HFF-Myc (cell line): ENCODE data around the gene ITPR3.

Experiments used
- DNase-seq: peaks from one replicate; pipeline ENCODE4 v3.0.0-alpha.2; 2011; ENCODE audit warnings: low read depth; ENCODE audit errors: extremely low read depth
- H3K4me3 ChIP-seq: replicated peaks from 2 replicates; pipeline ENCODE4 v1.5.1; 2011; ENCODE audit warnings: low read depth, mild to moderate bottlenecking, control low read depth, low read length
- TF ChIP-seq, protein P1 (sequence below): IDR thresholded peaks from 2 replicates; pipeline ENCODE4 v1.5.1; 2012; ENCODE audit warnings: mild to moderate bottlenecking, low read depth, low read length, control low read depth; ENCODE audit errors: missing control alignments

The ITPR3 gene

DNA sequence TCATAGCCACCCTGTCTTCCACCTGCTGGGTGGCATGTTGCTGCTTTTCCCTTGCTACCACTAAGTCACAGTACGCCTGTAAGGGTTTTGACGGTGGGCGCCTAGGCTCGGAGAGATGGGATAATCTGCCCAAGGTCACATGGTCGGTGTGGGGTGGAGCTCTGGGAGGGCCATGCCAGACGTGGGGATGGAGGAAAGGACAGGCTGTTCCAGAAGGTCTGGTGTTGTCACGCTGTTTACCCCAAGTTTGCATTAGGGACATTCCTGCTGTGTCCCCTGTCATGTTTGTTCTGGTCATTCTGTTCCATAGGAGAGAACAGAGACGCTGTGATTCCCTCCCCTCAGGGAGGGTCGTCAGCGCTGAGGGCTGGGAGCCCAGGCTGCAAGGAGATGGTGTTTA is 109.5 kb downstream of the ITPR3 start:
- TF ChIP-seq, protein P1, sequence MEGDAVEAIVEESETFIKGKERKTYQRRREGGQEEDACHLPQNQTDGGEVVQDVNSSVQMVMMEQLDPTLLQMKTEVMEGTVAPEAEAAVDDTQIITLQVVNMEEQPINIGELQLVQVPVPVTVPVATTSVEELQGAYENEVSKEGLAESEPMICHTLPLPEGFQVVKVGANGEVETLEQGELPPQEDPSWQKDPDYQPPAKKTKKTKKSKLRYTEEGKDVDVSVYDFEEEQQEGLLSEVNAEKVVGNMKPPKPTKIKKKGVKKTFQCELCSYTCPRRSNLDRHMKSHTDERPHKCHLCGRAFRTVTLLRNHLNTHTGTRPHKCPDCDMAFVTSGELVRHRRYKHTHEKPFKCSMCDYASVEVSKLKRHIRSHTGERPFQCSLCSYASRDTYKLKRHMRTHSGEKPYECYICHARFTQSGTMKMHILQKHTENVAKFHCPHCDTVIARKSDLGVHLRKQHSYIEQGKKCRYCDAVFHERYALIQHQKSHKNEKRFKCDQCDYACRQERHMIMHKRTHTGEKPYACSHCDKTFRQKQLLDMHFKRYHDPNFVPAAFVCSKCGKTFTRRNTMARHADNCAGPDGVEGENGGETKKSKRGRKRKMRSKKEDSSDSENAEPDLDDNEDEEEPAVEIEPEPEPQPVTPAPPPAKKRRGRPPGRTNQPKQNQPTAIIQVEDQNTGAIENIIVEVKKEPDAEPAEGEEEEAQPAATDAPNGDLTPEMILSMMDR = no peak
- no peak overlapping the region for H3K4me3 ChIP-seq
- no peak for DNase-seq

DNA sequence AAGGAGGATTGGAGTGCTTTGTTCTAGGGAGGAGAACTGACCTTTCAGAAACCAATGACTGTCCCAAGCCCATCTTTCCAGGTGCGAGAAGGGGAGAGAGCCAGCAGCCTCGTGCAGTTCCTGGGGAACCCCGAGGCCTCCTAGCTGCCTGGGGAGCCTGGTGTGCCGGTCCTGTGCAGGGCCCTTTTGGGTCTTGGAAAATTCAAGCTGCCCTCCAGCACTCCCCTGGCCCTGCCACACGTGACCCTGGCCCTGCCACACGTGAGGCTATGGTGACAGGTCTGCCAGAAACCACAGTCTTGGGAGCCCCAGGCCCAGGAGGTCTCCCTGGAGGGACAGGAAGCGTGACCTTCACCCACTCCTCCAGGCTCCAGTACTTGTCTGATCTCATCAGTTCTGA is 109.9 kb downstream of the ITPR3 start:
- TF ChIP-seq, protein P1 = no peak
- no peak for DNase-seq

DNA sequence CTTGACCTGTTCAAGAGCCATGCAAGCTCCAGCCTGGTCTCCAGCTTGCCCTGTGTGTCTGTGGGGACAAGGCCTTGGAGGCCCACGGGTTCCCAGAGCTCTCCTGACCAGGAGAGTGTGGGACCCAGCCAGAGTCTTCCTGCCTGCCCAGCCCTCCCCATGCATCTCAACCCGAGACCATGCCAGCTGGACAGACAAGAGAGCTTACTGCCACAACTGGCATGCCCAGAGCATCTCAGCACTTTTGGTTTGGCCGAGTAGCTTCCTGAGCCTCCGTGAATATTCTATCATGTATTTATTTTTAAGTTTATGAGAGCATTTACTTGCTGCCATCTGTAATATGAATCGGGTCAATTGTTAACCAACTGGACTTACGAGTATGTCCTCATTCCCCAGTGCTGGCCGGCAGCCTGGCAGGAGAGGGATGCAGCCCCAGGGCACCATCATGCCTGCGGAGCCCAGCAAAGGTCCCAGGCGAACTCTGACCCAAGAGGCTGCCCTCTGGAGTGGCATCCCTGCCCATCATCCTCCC is 110.7 kb downstream of the ITPR3 start:
- no peak overlapping the region for H3K4me3 ChIP-seq
- TF ChIP-seq, protein P1 = no peak
- no peak for DNase-seq

More for the DNA sequence above, 109.9 kb downstream of the ITPR3 start:
- no peak overlapping the region for H3K4me3 ChIP-seq

DNA sequence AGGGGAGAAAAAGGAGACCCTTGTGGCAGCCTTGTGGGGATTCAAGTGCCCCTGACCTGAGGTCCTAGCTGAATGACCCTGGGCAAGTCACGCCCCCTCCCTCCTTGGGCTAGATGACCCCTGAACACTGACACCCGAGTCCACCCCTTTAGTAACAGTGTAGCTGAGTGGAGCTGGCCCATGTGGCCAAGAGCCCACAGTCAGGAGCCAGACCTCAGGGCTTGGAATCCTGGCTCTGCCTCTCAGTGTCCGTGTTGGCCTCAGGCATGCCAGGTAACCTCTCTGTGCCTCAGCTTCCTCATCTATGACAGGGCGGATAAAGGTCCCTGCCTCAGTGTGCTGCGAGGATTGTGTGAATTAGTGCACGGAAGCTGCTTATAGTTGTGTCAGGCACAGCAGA is 111.3 kb downstream of the ITPR3 start:
- TF ChIP-seq, protein P1 = no peak
- DNase-seq = no peak
- H3K4me3 ChIP-seq = no peak overlapping the region

DNA sequence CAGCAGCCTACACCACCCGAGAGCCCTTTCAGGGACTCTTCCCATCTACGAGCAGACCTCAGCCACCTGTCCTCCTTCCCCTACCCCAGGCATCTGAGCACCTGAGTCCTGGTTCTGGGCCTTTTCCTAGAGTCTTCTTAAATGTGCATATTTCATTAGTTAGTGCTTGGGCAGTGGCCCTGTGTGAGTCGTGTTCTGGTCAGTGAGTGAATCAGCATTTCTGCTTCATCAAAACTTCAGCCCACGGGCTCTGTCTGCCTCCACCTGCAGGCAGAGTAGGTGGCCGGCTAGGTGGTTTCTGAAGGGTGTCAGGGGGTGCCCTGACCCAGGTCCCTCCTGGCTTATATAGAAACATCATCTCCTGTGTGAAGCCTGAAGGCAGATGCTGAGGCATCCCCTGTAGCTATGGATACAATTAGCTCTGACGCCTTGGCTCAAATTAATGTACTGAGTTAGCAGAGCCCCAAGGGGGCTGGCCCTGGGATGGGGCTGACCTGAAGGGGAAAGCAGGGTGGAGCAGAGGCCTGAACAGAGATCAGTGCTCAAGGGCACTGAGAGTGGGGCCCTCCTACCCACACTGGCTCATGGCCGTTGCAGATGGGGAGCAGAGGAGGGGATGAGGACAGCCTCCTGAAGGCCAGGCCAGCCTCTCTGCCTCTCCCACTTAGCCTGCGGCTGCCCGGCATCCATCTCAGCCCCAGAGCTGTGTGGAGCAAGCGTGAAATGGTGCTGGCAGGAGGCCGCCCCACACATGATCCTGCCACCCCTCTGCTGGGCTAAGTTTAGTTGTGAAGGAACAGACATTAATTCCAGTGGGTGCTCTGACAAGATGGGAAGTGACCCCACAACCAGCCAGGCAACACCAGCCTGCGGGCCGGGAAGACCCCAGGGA is 111.9 kb downstream of the ITPR3 start:
- TF ChIP-seq, protein P1 = no peak
- no peak for DNase-seq
- H3K4me3 ChIP-seq = no peak overlapping the region

DNA sequence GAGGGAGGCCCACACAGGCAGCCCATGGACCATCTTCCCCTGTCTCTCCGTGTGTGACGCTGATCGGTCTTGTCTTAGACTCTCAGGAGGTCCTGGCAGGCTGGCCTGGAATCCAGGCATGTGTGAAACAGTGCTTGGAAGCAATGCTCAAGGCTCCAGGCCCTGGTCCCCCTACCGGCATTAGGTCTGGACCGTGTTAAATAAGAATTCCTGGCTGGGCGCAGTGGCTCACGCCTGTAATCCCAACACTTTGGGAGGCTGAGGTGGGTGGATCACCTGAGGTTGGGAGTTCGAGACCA is 112.5 kb downstream of the ITPR3 start:
- DNase-seq = no peak
- H3K4me3 ChIP-seq = no peak overlapping the region
- TF ChIP-seq, protein P1 = no peak

DNA sequence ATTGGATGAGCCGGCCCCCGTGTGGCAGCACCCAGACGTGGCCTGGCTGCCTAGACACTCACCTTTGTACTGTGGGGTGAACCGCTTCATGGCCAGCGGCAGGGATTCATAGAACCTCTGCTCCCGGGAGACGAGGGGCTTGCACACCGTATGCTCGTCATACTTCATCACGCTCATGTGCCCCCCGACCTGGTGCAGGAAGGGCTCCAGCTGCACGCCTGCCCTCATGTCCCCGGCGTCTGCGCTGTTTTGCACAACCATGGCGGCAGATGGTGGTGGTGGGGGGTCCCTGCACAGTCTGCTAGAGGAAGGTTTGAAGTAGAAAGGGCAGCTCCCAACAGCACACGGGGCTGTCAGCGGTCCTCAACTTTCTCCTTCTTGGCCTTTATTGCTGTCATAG is 114.1 kb downstream of the ITPR3 start:
- DNase-seq = no peak
- TF ChIP-seq, protein P1 = no peak
- no peak overlapping the region for H3K4me3 ChIP-seq
